ENCODE data around the gene SRL.

- TF ChIP-seq, protein P1, sequence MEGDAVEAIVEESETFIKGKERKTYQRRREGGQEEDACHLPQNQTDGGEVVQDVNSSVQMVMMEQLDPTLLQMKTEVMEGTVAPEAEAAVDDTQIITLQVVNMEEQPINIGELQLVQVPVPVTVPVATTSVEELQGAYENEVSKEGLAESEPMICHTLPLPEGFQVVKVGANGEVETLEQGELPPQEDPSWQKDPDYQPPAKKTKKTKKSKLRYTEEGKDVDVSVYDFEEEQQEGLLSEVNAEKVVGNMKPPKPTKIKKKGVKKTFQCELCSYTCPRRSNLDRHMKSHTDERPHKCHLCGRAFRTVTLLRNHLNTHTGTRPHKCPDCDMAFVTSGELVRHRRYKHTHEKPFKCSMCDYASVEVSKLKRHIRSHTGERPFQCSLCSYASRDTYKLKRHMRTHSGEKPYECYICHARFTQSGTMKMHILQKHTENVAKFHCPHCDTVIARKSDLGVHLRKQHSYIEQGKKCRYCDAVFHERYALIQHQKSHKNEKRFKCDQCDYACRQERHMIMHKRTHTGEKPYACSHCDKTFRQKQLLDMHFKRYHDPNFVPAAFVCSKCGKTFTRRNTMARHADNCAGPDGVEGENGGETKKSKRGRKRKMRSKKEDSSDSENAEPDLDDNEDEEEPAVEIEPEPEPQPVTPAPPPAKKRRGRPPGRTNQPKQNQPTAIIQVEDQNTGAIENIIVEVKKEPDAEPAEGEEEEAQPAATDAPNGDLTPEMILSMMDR (IDR thresholded peaks at IDR 0.05; ENCODE audit: poor library complexity, severe bottlenecking): no peak
- no peak for TF ChIP-seq EP300 (conservative IDR thresholded peaks at IDR 0.05; ENCODE audit: poor library complexity, severe bottlenecking)
- no peak for TF ChIP-seq EZH2 (IDR thresholded peaks at IDR 0.05; ENCODE audit: borderline replicate concordance, insufficient read depth, low read length, poor library complexity, severe bottlenecking)
- no peak for TF ChIP-seq REST (IDR thresholded peaks at IDR 0.05; ENCODE audit: borderline replicate concordance)
- no peak for TF ChIP-seq POLR2AphosphoS5 (IDR thresholded peaks at IDR 0.05)
- TF ChIP-seq SMC3 (conservative IDR thresholded peaks at IDR 0.05; ENCODE audit: poor library complexity): no peak
These were observed 18.5 kb upstream of the SRL start for GRCh38 chr16:4260360-4260759.
